ENCODE results near the gene MST1.

GRCh38 chr3:49729966-49730609 lies 40.8 kb upstream of the MST1 start:
- no peak for TF ChIP-seq NR2C1 (IDR thresholded peaks at IDR 0.05)
- no peak for TF ChIP-seq NR2C1 (tag; IDR thresholded peaks at IDR 0.05)
- TF ChIP-seq ATF4 (CRISPR knock-in tag; IDR thresholded peaks at IDR 0.05), result no peak
